ENCODE measurements around the gene ACYP2. TPM values are rescaled to one million over a fixed set of nuclear protein-coding genes. Genes with fewer than 3 reads are reported as not detected.
"Not testable (repeated sequence)": the region's sequence is repeated elsewhere in the genome, so short reads cannot be mapped to it uniquely, and the experiment has no call there.

Gene ACYP2
- total and polyA plus RNA-seq, 11 donors: 39.7 to 107 (median 53.2) TPM

DNA sequence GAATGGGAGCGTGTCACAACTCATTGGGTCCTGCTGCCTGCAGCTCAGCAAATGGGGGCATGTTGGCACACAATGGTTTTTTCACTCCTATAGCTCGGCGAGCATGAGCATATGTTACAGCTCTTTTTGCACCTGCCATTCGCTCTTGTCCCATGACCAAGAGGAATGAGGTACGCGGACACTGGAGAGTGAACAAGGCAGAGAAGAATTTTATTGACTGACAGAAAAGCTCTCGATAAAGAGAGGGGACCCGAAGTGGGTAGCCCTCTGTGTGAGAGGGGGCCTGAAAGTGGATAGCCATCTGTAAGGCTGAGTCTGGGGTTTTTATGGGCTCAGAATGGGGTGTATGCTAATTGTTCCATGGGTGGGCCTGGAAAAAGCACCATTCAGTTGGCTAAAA lies 5.5 kb downstream of the ACYP2 start:
- H3K36me3 ChIP-seq: peaks cover 0 to 8% (median 0%) of the 10 kb centered on the region in 9 donors
- WGBS, 4 donors: 95 to 99% (median 98%) methylated on average over 8 of the region's 8 CpGs
- H3K9me3 ChIP-seq: peaks cover 0 to 21% (median 4%) of the 10 kb centered on the region in 12 donors
- intact Hi-C loops (cut with DNase I): loop anchor here in 1 of 10 donors (5.0 kb wide), 1 partner anchor 601 kb away; the partner anchor contains the start of gene EML6
- TF ChIP-seq POLR2A (IDR thresholded peaks at IDR 0.05): no peak
- TF ChIP-seq, protein P1, sequence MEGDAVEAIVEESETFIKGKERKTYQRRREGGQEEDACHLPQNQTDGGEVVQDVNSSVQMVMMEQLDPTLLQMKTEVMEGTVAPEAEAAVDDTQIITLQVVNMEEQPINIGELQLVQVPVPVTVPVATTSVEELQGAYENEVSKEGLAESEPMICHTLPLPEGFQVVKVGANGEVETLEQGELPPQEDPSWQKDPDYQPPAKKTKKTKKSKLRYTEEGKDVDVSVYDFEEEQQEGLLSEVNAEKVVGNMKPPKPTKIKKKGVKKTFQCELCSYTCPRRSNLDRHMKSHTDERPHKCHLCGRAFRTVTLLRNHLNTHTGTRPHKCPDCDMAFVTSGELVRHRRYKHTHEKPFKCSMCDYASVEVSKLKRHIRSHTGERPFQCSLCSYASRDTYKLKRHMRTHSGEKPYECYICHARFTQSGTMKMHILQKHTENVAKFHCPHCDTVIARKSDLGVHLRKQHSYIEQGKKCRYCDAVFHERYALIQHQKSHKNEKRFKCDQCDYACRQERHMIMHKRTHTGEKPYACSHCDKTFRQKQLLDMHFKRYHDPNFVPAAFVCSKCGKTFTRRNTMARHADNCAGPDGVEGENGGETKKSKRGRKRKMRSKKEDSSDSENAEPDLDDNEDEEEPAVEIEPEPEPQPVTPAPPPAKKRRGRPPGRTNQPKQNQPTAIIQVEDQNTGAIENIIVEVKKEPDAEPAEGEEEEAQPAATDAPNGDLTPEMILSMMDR (IDR thresholded peaks at IDR 0.05): no peak
- no peaks in the 10 kb centered on the region for H3K27me3 ChIP-seq
- ATAC-seq (no peak), DNase-seq (no peak)
- peak overlapping the region in 4 of 12 donors; percentile 73 to 92 (median 82) for H3K27ac ChIP-seq
- peaks cover 0 to 25% (median 10%) of the 10 kb centered on the region in 12 donors for H3K4me1 ChIP-seq
- H3K4me3 ChIP-seq: no peak overlapping the region

GRCh38 chr2:54122171-54122935 lies 6.9 kb downstream of the ACYP2 start:
- Histone ChIP-seq H3K9me3 (peaks cover 0 to 10% (median 4%) of the 10 kb centered on the region in 12 donors), H3K27me3 (no peaks in the 10 kb centered on the region), H3K27ac (peak overlapping the region; percentile 21 to 92 (median 62)), H3K36me3 (peaks cover 0 to 8% (median 0%) of the 10 kb centered on the region in 9 donors), H3K4me3 (peak overlapping the region in 3 of 12 donors; percentile 40 to 53 (median 41)), H3K4me1 (peaks cover 0 to 25% (median 8%) of the 10 kb centered on the region in 12 donors)
- ATAC-seq (peak in 2 of 4 donors; percentile 4 to 12), DNase-seq (no peak)
- TF ChIP-seq, protein P1 (IDR thresholded peaks at IDR 0.05): no peak
- TF ChIP-seq POLR2A (IDR thresholded peaks at IDR 0.05): no peak
- intact Hi-C loops (cut with DNase I): loop anchor here in 1 of 10 donors (5.0 kb wide), 1 partner anchor 600 kb away; the partner anchor contains the start of gene EML6
- 53 to 57% (median 55%) methylated on average over 3 of the region's 3 CpGs for WGBS, 4 donors

DNA sequence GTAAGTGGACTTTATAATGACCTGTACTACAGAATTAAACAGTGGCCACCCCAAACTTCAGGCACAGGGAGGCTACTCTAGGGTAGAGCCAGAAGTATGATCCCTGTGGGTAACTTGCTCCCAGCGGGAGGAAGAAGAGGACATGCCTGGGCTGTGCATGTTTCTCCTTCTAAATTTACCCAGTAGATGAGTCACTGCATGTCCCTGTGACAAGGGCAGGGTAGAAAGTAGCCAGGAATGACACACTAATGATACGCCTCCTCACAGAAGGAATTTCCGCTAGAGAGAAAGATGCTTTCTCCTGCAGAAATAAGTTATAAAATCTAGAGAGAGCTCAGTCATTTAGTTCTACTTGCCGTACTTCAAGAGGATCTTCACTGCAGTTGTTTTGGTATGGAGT lies 7.5 kb downstream of the ACYP2 start:
- H3K4me3 ChIP-seq: peak overlapping the region in 9 of 12 donors; percentile 8 to 55 (median 41)
- WGBS, 4 donors: 34 to 44% (median 41%) methylated on average over 4 of the region's 4 CpGs
- ATAC-seq: peak; percentile 94 to 98 (median 97)
- H3K36me3 ChIP-seq: peaks cover 0 to 8% (median 0%) of the 10 kb centered on the region in 9 donors
- H3K9me3 ChIP-seq: peaks cover 0 to 10% (median 4%) of the 10 kb centered on the region in 12 donors
- no peaks in the 10 kb centered on the region for H3K27me3 ChIP-seq
- intact Hi-C loops (cut with DNase I): loop anchor here in 1 of 10 donors (5.0 kb wide), 1 partner anchor 599 kb away; the partner anchor contains the start of gene EML6
- peaks cover 0 to 25% (median 8%) of the 10 kb centered on the region in 12 donors for H3K4me1 ChIP-seq
- TF ChIP-seq, protein P1 (IDR thresholded peaks at IDR 0.05): no peak
- TF ChIP-seq POLR2A (IDR thresholded peaks at IDR 0.05): no peak
- peak in 4 of 5 donors; percentile 36 to 59 (median 51) for DNase-seq
- peak overlapping the region; percentile 28 to 92 (median 62) for H3K27ac ChIP-seq

DNA sequence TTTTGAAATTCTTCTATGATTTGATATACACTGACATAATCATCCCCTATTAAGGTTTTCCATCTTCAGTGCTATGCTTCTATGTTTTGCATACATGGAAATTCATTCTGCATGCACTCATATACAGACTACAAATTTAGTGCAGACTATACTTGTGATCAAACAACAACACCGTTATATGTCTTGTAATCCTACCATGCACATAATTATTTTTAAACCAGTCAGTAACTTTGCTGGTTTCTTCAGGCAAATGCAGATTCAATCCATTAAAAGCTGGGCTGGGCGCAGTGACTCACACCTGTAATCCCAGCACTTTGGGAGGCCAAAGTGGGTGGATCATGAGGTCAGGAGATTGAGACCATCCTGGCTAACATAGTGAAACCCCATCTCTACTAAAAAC lies 11.8 kb downstream of the ACYP2 start:
- DNase-seq; ATAC-seq; intact Hi-C loops (cut with DNase I); H3K27me3 ChIP-seq; H3K9me3 ChIP-seq; H3K27ac ChIP-seq; H3K4me3 ChIP-seq; H3K36me3 ChIP-seq: not testable (repeated sequence)
- 91 to 97% (median 95%) methylated on average over 2 of the region's 2 CpGs for WGBS, 4 donors
- peaks cover 0 to 17% (median 6%) of the 10 kb centered on the region in 12 donors for H3K4me1 ChIP-seq
